ENCODE results near the gene RTL9.

DNA sequence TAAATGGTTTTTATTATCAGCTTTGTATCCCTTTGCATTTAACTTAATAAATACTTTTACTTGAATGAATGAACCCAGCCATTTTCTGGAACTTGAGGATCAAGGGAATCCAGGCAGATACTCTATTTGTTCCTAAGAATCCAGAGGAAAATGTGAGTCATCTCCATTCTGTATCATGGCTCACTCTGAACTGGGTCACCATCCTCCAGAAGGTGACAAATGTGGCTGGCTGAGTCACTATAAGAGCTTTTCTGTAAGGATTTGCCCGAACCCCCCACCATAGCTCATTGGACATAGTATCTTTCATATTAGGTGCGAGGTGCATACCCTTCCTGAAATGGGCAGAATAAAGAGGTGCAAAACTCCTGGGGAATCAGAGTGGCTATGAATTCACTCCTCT lies 25.8 kb downstream of the RTL9 start:
- TF ChIP-seq, protein P1, sequence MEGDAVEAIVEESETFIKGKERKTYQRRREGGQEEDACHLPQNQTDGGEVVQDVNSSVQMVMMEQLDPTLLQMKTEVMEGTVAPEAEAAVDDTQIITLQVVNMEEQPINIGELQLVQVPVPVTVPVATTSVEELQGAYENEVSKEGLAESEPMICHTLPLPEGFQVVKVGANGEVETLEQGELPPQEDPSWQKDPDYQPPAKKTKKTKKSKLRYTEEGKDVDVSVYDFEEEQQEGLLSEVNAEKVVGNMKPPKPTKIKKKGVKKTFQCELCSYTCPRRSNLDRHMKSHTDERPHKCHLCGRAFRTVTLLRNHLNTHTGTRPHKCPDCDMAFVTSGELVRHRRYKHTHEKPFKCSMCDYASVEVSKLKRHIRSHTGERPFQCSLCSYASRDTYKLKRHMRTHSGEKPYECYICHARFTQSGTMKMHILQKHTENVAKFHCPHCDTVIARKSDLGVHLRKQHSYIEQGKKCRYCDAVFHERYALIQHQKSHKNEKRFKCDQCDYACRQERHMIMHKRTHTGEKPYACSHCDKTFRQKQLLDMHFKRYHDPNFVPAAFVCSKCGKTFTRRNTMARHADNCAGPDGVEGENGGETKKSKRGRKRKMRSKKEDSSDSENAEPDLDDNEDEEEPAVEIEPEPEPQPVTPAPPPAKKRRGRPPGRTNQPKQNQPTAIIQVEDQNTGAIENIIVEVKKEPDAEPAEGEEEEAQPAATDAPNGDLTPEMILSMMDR (conservative IDR thresholded peaks at IDR 0.05 in 1 of 2, IDR thresholded peaks at IDR 0.05 in 1 of 2; ENCODE audit: low read depth in 1 of 2, low read length in 2 of 2): no peak
- no peak for TF ChIP-seq EZH2 (IDR thresholded peaks at IDR 0.05; ENCODE audit: low read length, missing control alignments)
